Astrocyte (in vitro differentiated cells and primary cell): ENCODE measurements around the gene TRMT1L. TPM values are rescaled to one million over a fixed set of nuclear protein-coding genes. Genes with fewer than 3 reads are reported as not detected.

Experiments used
- DNase-seq: peaks from one replicate; pipeline ENCODE4 v3.0.0-alpha.2; 2010; ENCODE audit warnings: low read depth
- FAIRE-seq: peaks from 2 replicates; lab custom pipeline; 2011; peaks lifted over from hg19 to GRCh38; lab: Jason Lieb, UNC
- H2AFZ ChIP-seq: 2 replicates; pipeline ENCODE4 v1.6.0; 2012; ENCODE audit warnings: low read depth, low read length, inconsistent platforms
- H3K27ac ChIP-seq: 2 replicates; pipeline ENCODE4 v1.5.1; 2011; ENCODE audit warnings: low read depth, low read length, inconsistent platforms
- H3K27me3 ChIP-seq: 2 replicates; pipeline ENCODE4 v1.6.0; 2011; ENCODE audit warnings: low read length, inconsistent platforms; ENCODE audit not compliant: insufficient read depth
- H3K36me3 ChIP-seq: 2 replicates; pipeline ENCODE4 v1.5.1; 2011; ENCODE audit warnings: low read length, inconsistent platforms; ENCODE audit not compliant: insufficient read depth
- H3K4me1 ChIP-seq: 2 replicates; pipeline ENCODE4 v1.5.1; 2011; ENCODE audit warnings: low read length, inconsistent platforms; ENCODE audit not compliant: insufficient read depth
- H3K4me2 ChIP-seq: 2 replicates; pipeline ENCODE4 v1.6.0; 2012; ENCODE audit warnings: low read length, inconsistent platforms
- H3K4me3 ChIP-seq: 2 replicates; pipeline ENCODE4 v1.5.1; 2011; ENCODE audit warnings: low read depth, mild to moderate bottlenecking, low read length, inconsistent platforms; ENCODE audit not compliant: insufficient read depth
- H3K79me2 ChIP-seq: 2 replicates; pipeline ENCODE4 v1.6.0; 2012; ENCODE audit warnings: mild to moderate bottlenecking, low read length, inconsistent platforms; ENCODE audit not compliant: insufficient read depth
- H3K9ac ChIP-seq: 2 replicates; pipeline ENCODE4 v1.6.0; 2012; ENCODE audit warnings: mild to moderate bottlenecking, low read length, inconsistent platforms
- H3K9me3 ChIP-seq: 2 replicates; pipeline ENCODE4 v1.5.1; 2012; ENCODE audit warnings: low read depth, mild to moderate bottlenecking, low read length, inconsistent platforms; ENCODE audit not compliant: insufficient read depth
- H4K20me1 ChIP-seq: 2 replicates; pipeline ENCODE4 v1.6.0; 2012; ENCODE audit warnings: low read length, inconsistent platforms; ENCODE audit not compliant: insufficient read depth
- H3K27ac Mint-ChIP-seq: one replicate; pipeline ENCODE4 v1.8.0; 2021; ENCODE audit warnings: mild to moderate bottlenecking, mixed read lengths; ENCODE audit not compliant: unreplicated experiment
- H3K27me3 Mint-ChIP-seq: one replicate; pipeline ENCODE4 v1.8.0; 2021; ENCODE audit warnings: low read depth, mixed read lengths; ENCODE audit not compliant: unreplicated experiment
- H3K36me3 Mint-ChIP-seq: one replicate; pipeline ENCODE4 v1.8.0; 2021; ENCODE audit warnings: low read depth, mixed read lengths; ENCODE audit not compliant: unreplicated experiment
- H3K4me1 Mint-ChIP-seq: one replicate; pipeline ENCODE4 v1.8.0; 2021; ENCODE audit warnings: low read depth, mixed read lengths; ENCODE audit not compliant: unreplicated experiment
- H3K4me3 Mint-ChIP-seq: one replicate; pipeline ENCODE4 v1.8.0; 2021; ENCODE audit warnings: mild to moderate bottlenecking, moderate library complexity, mixed read lengths; ENCODE audit not compliant: unreplicated experiment
- H3K9me3 Mint-ChIP-seq: one replicate; pipeline ENCODE4 v1.8.0; 2021; ENCODE audit warnings: mild to moderate bottlenecking, mixed read lengths; ENCODE audit not compliant: unreplicated experiment
- CTCF ChIP-seq: IDR thresholded peaks from 2 replicates; pipeline ENCODE4 v1.5.1; 2011; ENCODE audit warnings: low read depth, mild to moderate bottlenecking, inconsistent platforms, low read length, moderate library complexity; ENCODE audit not compliant: insufficient read depth
- EZH2 ChIP-seq: IDR thresholded peaks from 2 replicates; pipeline ENCODE4 v1.6.1; 2012; ENCODE audit warnings: mild to moderate bottlenecking, low read length, inconsistent platforms; ENCODE audit not compliant: insufficient read depth
- total RNA-seq: library from RNA; stranded (reverse); gene quantifications from 2 replicates; pipeline ENCODE4 v1.2.1, GENCODE V29; 2021

The TRMT1L gene
- total RNA-seq, 1 donor from 2014 or later, result 17.0 TPM

- peaks cover 89% of the 10 kb centered on the region for H3K79me2 ChIP-seq
- Mint-ChIP-seq H3K36me3 (peaks cover 5% of the 10 kb centered on the region), H3K27ac (no peak overlapping the region), H3K4me1 (peaks cover 16% of the 10 kb centered on the region), H3K9me3 (peaks cover 3% of the 10 kb centered on the region), H3K4me3 (no peak overlapping the region), H3K27me3 (no peaks in the 10 kb centered on the region)
- no peak overlapping the region for H3K9ac ChIP-seq
- H2AFZ ChIP-seq, result no peak overlapping the region
- TF ChIP-seq EZH2 (no peak), CTCF (no peak)
- H3K4me3 ChIP-seq, result no peak overlapping the region
- H3K9me3 ChIP-seq, result no peaks in the 10 kb centered on the region
- no peak overlapping the region for H3K27ac ChIP-seq
- DNase-seq (no peak), FAIRE-seq (no peak)
- no peak overlapping the region for H3K4me2 ChIP-seq
- no peaks in the 10 kb centered on the region for H3K36me3 ChIP-seq
- H4K20me1 ChIP-seq, result peaks cover 80% of the 10 kb centered on the region
- peaks cover 10% of the 10 kb centered on the region for H3K4me1 ChIP-seq
- H3K27me3 ChIP-seq, result no peaks in the 10 kb centered on the region
Observed at GRCh38 chr1:185070051-185070450, 86.7 kb downstream of the TRMT1L start.

GRCh38 chr1:185069202-185069772 is 87.5 kb downstream of the TRMT1L start:
- Histone ChIP-seq H4K20me1 (peaks cover 85% of the 10 kb centered on the region), H2AFZ (no peak overlapping the region), H3K4me1 (peaks cover 10% of the 10 kb centered on the region), H3K9ac (no peak overlapping the region), H3K27me3 (no peaks in the 10 kb centered on the region), H3K4me3 (no peak overlapping the region), H3K79me2 (peaks cover 90% of the 10 kb centered on the region), H3K36me3 (no peaks in the 10 kb centered on the region), H3K27ac (no peak overlapping the region), H3K4me2 (no peak overlapping the region), H3K9me3 (no peaks in the 10 kb centered on the region)
- no peak for FAIRE-seq
- TF ChIP-seq EZH2 (no peak), CTCF (no peak)
- Mint-ChIP-seq H3K27me3 (no peaks in the 10 kb centered on the region), H3K9me3 (peaks cover 6% of the 10 kb centered on the region), H3K4me3 (no peak overlapping the region), H3K4me1 (peaks cover 11% of the 10 kb centered on the region), H3K36me3 (peaks cover 9% of the 10 kb centered on the region), H3K27ac (no peak overlapping the region)
- no peak for DNase-seq

GRCh38 chr1:185068341-185068740 is 88.4 kb downstream of the TRMT1L start:
- DNase-seq (no peak), FAIRE-seq (no peak)
- TF ChIP-seq CTCF, result no peak
- no peak for TF ChIP-seq EZH2
- Histone ChIP-seq H2AFZ (no peak overlapping the region), H3K79me2 (peaks cover 90% of the 10 kb centered on the region), H3K4me3 (no peak overlapping the region), H4K20me1 (peaks cover 83% of the 10 kb centered on the region), H3K4me1 (peaks cover under 1% of the 10 kb centered on the region), H3K9ac (no peak overlapping the region), H3K4me2 (no peak overlapping the region), H3K27ac (no peak overlapping the region), H3K9me3 (no peaks in the 10 kb centered on the region), H3K27me3 (no peaks in the 10 kb centered on the region), H3K36me3 (no peaks in the 10 kb centered on the region)
- Mint-ChIP-seq H3K27ac (no peak overlapping the region), H3K4me3 (no peak overlapping the region), H3K4me1 (peaks cover 4% of the 10 kb centered on the region), H3K9me3 (peaks cover 6% of the 10 kb centered on the region), H3K36me3 (peaks cover 9% of the 10 kb centered on the region), H3K27me3 (no peaks in the 10 kb centered on the region)
